ENCODE data around the gene CHD1.

The CHD1 gene

GRCh38 chr5:98928873-98929709 is at the start of gene CHD1:
Gene CHD1 (minus strand): TSS chr5:98929007. CDS start chr5:98926386, 2,621 bp downstream.
- TF ChIP-seq, protein P1, sequence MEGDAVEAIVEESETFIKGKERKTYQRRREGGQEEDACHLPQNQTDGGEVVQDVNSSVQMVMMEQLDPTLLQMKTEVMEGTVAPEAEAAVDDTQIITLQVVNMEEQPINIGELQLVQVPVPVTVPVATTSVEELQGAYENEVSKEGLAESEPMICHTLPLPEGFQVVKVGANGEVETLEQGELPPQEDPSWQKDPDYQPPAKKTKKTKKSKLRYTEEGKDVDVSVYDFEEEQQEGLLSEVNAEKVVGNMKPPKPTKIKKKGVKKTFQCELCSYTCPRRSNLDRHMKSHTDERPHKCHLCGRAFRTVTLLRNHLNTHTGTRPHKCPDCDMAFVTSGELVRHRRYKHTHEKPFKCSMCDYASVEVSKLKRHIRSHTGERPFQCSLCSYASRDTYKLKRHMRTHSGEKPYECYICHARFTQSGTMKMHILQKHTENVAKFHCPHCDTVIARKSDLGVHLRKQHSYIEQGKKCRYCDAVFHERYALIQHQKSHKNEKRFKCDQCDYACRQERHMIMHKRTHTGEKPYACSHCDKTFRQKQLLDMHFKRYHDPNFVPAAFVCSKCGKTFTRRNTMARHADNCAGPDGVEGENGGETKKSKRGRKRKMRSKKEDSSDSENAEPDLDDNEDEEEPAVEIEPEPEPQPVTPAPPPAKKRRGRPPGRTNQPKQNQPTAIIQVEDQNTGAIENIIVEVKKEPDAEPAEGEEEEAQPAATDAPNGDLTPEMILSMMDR (IDR thresholded peaks at IDR 0.05; ENCODE audit: insufficient read depth, low read length, poor library complexity, severe bottlenecking): no peak
- no peak for TF ChIP-seq EZH2phosphoT487 (conservative IDR thresholded peaks at IDR 0.05; ENCODE audit: low read length)
- Histone ChIP-seq H3F3A (ENCODE audit: insufficient read depth) (0 out of 2 replicates have a peak, but pooled peaks cover 5% of the 10 kb centered on the region), H3K9ac (ENCODE audit: low read length) (peak within 1 kb of the TSS; percentile 83), H2AFZ (ENCODE audit: low read depth, low read length, severe bottlenecking) (peak within 1 kb of the TSS; percentile 94), H3K9me2 (replicated peaks; ENCODE audit: insufficient read depth, low read length) (no peaks in the 10 kb centered on the region), H3K27me3 (ENCODE audit: low read length) (no peaks in the 10 kb centered on the region), H3K9me3 (ENCODE audit: insufficient read depth, low read length) (no peaks in the 10 kb centered on the region), H3K4me2 (ENCODE audit: low read depth, low read length, poor library complexity, severe bottlenecking) (peak within 1 kb of the TSS; percentile 86), H4K20me1 (ENCODE audit: low read depth, low read length) (peaks cover 20% of the 10 kb centered on the region), H3K36me3 (ENCODE audit: low read length) (peaks cover 18% of the 10 kb centered on the region; the same call in 1 of the 2 replicates), H3K27ac (ENCODE audit: low read depth, low read length) (peak within 1 kb of the TSS; percentile 91), H3K4me3 (ENCODE audit: insufficient read depth, low read length, poor library complexity, severe bottlenecking) (peak within 1 kb of the TSS; percentile 89), H3K79me2 (ENCODE audit: insufficient read depth, low read length) (peaks cover 47% of the 10 kb centered on the region)

DNA sequence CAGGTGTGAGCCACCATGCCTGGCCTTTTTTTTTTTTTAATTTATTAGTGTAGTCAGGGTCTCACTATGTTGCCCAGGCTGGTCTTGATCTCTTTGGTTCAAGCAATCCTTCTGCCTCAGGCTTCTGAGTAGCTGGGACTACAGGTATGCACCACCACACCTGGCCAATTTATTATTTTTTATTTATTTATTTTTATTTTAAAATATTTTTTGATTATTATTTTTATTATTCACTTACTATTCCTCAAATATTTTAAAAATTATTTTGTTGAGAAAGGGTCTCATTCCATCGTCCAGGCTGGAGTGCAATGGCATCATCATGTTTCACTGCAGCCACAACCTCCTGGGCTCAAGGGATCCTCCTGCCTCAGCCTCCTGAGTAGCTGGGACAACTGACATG is 49.7 kb upstream of the CHD1 start:
- H3K27ac ChIP-seq (ENCODE audit: low read depth, low read length): no peak overlapping the region
- TF ChIP-seq EZH2phosphoT487 (conservative IDR thresholded peaks at IDR 0.05; ENCODE audit: low read length): no peak
- TF ChIP-seq, protein P1 (IDR thresholded peaks at IDR 0.05; ENCODE audit: insufficient read depth, low read length, poor library complexity, severe bottlenecking): no peak
- no peak overlapping the region for H3K4me2 ChIP-seq (ENCODE audit: low read depth, low read length, poor library complexity, severe bottlenecking)
- H3K9me2 ChIP-seq (replicated peaks; ENCODE audit: insufficient read depth, low read length): no peaks in the 10 kb centered on the region
- H3K79me2 ChIP-seq (ENCODE audit: insufficient read depth, low read length): no peaks in the 10 kb centered on the region
- no peak overlapping the region for H2AFZ ChIP-seq (ENCODE audit: low read depth, low read length, severe bottlenecking)
- no peaks in the 10 kb centered on the region for H3F3A ChIP-seq (ENCODE audit: insufficient read depth)
- H4K20me1 ChIP-seq (ENCODE audit: low read depth, low read length): no peaks in the 10 kb centered on the region
- H3K9me3 ChIP-seq (ENCODE audit: insufficient read depth, low read length): no peaks in the 10 kb centered on the region
- H3K4me3 ChIP-seq (ENCODE audit: insufficient read depth, low read length, poor library complexity, severe bottlenecking): no peak overlapping the region
- H3K36me3 ChIP-seq (ENCODE audit: low read length): no peaks in the 10 kb centered on the region
- no peak overlapping the region for H3K9ac ChIP-seq (ENCODE audit: low read length)
- no peaks in the 10 kb centered on the region for H3K27me3 ChIP-seq (ENCODE audit: low read length)

- no peaks in the 10 kb centered on the region for H3K9me3 ChIP-seq (ENCODE audit: insufficient read depth, low read length)
- no peak overlapping the region for H3K4me2 ChIP-seq (ENCODE audit: low read depth, low read length, poor library complexity, severe bottlenecking)
- H3K9ac ChIP-seq (ENCODE audit: low read length): no peak overlapping the region
- no peak overlapping the region for H2AFZ ChIP-seq (ENCODE audit: low read depth, low read length, severe bottlenecking)
- no peaks in the 10 kb centered on the region for H4K20me1 ChIP-seq (ENCODE audit: low read depth, low read length)
- no peaks in the 10 kb centered on the region for H3F3A ChIP-seq (ENCODE audit: insufficient read depth)
- H3K9me2 ChIP-seq (replicated peaks; ENCODE audit: insufficient read depth, low read length): no peaks in the 10 kb centered on the region
- H3K36me3 ChIP-seq (ENCODE audit: low read length): no peaks in the 10 kb centered on the region
- no peak overlapping the region for H3K4me3 ChIP-seq (ENCODE audit: insufficient read depth, low read length, poor library complexity, severe bottlenecking)
- no peaks in the 10 kb centered on the region for H3K27me3 ChIP-seq (ENCODE audit: low read length)
- TF ChIP-seq, protein P1 (IDR thresholded peaks at IDR 0.05; ENCODE audit: insufficient read depth, low read length, poor library complexity, severe bottlenecking): no peak
- no peak for TF ChIP-seq EZH2phosphoT487 (conservative IDR thresholded peaks at IDR 0.05; ENCODE audit: low read length)
- no peak overlapping the region for H3K27ac ChIP-seq (ENCODE audit: low read depth, low read length)
- no peaks in the 10 kb centered on the region for H3K79me2 ChIP-seq (ENCODE audit: insufficient read depth, low read length)
Measured at GRCh38 chr5:98977723-98978122, 48.9 kb upstream of the CHD1 start.

Data from SU-DHL-6 (cell line).